Endothelial cell (in vitro differentiated cells): Measurements from ENCODE around the gene RPL38. TPM values are rescaled to one million over a fixed set of nuclear protein-coding genes. Genes with fewer than 3 reads are reported as not detected.

Source experiments
- DNase-seq: peaks from one replicate; pipeline ENCODE4 v3.0.0; 2021; ENCODE audit warnings: low spot score
- H3K27ac Mint-ChIP-seq: one replicate; pipeline ENCODE4 v1.8.0; 2021; ENCODE audit warnings: mixed read lengths, inconsistent platforms; ENCODE audit not compliant: unreplicated experiment
- H3K27me3 Mint-ChIP-seq: one replicate; pipeline ENCODE4 v1.8.0; 2021; ENCODE audit warnings: mild to moderate bottlenecking, moderate library complexity, mixed read lengths, inconsistent platforms; ENCODE audit not compliant: unreplicated experiment
- H3K36me3 Mint-ChIP-seq: one replicate; pipeline ENCODE4 v1.8.0; 2021; ENCODE audit warnings: mild to moderate bottlenecking, low read depth, mixed read lengths, inconsistent platforms; ENCODE audit not compliant: unreplicated experiment
- H3K4me1 Mint-ChIP-seq: one replicate; pipeline ENCODE4 v1.8.0; 2021; ENCODE audit warnings: mild to moderate bottlenecking, mixed read lengths, inconsistent platforms; ENCODE audit not compliant: unreplicated experiment
- H3K4me3 Mint-ChIP-seq: one replicate; pipeline ENCODE4 v1.8.0; 2021; ENCODE audit warnings: mild to moderate bottlenecking, mixed read lengths, inconsistent platforms; ENCODE audit not compliant: unreplicated experiment
- H3K9me3 Mint-ChIP-seq: one replicate; pipeline ENCODE4 v1.8.0; 2021; ENCODE audit warnings: mixed read lengths, inconsistent platforms; ENCODE audit not compliant: unreplicated experiment
- total RNA-seq: library from RNA; stranded (reverse); fragmentation: NEBNext Ultra II Directional; extraction: Animal tissue kit (Norgen Biotek cat#: 25700); gene quantifications from one replicate; pipeline ENCODE4 v1.2.1, GENCODE V29; 2021; ENCODE audit not compliant: unreplicated experiment
- TF ChIP-seq, protein P1 (sequence below): fragments of 200-600 bp; sonication (generic); IDR thresholded peaks from one replicate; pipeline ENCODE4 v1.5.0; 2021; ENCODE audit warnings: antibody characterized with exemption; ENCODE audit not compliant: unreplicated experiment

Gene RPL38
- total RNA-seq, 1 donor from 2014 or later, result 1,802 TPM

GRCh38 chr17:74201250-74201649 lies 2.2 kb upstream of the RPL38 start:
- H3K4me1 Mint-ChIP-seq, result peaks cover 26% of the 10 kb centered on the region
- no peak overlapping the region for H3K4me3 Mint-ChIP-seq
- peak overlapping the region; percentile 42 for H3K27ac Mint-ChIP-seq
- H3K36me3 Mint-ChIP-seq, result peaks cover 13% of the 10 kb centered on the region
- H3K9me3 Mint-ChIP-seq, result no peaks in the 10 kb centered on the region
- H3K27me3 Mint-ChIP-seq, result peaks cover 23% of the 10 kb centered on the region
- no peak for DNase-seq
- TF ChIP-seq, protein P1, sequence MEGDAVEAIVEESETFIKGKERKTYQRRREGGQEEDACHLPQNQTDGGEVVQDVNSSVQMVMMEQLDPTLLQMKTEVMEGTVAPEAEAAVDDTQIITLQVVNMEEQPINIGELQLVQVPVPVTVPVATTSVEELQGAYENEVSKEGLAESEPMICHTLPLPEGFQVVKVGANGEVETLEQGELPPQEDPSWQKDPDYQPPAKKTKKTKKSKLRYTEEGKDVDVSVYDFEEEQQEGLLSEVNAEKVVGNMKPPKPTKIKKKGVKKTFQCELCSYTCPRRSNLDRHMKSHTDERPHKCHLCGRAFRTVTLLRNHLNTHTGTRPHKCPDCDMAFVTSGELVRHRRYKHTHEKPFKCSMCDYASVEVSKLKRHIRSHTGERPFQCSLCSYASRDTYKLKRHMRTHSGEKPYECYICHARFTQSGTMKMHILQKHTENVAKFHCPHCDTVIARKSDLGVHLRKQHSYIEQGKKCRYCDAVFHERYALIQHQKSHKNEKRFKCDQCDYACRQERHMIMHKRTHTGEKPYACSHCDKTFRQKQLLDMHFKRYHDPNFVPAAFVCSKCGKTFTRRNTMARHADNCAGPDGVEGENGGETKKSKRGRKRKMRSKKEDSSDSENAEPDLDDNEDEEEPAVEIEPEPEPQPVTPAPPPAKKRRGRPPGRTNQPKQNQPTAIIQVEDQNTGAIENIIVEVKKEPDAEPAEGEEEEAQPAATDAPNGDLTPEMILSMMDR, result no peak

DNA sequence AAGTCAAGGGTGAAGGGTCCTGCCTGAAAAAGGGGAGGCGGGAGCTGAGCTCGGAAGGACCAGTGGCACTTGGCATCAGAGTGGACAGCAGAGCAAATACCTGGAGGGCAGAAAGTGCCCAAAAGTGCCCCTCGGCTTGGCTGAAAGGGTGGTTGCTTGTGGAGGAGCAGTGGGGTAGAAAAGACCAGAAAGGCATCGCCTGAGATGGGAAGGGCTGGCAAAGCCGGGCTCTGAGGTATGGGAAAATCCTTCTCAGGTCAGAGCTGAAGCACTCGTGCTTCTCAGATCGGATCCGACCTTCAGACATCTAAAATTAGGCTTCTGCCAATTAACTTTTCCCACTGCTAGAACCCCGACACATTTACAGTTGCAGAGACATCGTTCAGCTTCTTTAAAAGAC lies 1.5 kb upstream of the RPL38 start:
- H3K4me1 Mint-ChIP-seq, result peaks cover 29% of the 10 kb centered on the region
- H3K9me3 Mint-ChIP-seq, result no peaks in the 10 kb centered on the region
- no peak for DNase-seq
- TF ChIP-seq, protein P1, result no peak
- H3K27me3 Mint-ChIP-seq, result peaks cover 24% of the 10 kb centered on the region
- peaks cover 16% of the 10 kb centered on the region for H3K36me3 Mint-ChIP-seq
- no peak overlapping the region for H3K27ac Mint-ChIP-seq
- peak overlapping the region; percentile 73 for H3K4me3 Mint-ChIP-seq

- no peak for DNase-seq
- H3K4me1 Mint-ChIP-seq, result peaks cover 30% of the 10 kb centered on the region
- TF ChIP-seq, protein P1, result no peak
- H3K27me3 Mint-ChIP-seq, result peaks cover 21% of the 10 kb centered on the region
- H3K4me3 Mint-ChIP-seq, result peak overlapping the region; percentile 99
- peak overlapping the region; percentile 75 for H3K27ac Mint-ChIP-seq
- H3K36me3 Mint-ChIP-seq, result peaks cover 16% of the 10 kb centered on the region
- no peaks in the 10 kb centered on the region for H3K9me3 Mint-ChIP-seq
These were observed 540 bp upstream of the RPL38 start for GRCh38 chr17:74202938-74203337.

- Mint-ChIP-seq H3K27ac (peak overlapping the region; percentile 94), H3K27me3 (peaks cover 18% of the 10 kb centered on the region), H3K4me3 (peak overlapping the region; percentile 99), H3K36me3 (peaks cover 16% of the 10 kb centered on the region), H3K9me3 (no peaks in the 10 kb centered on the region), H3K4me1 (peaks cover 41% of the 10 kb centered on the region)
- TF ChIP-seq, protein P1, result no peak
- DNase-seq, result no peak
These were observed 996 bp downstream of the RPL38 start for GRCh38 chr17:74204474-74204873.

DNA sequence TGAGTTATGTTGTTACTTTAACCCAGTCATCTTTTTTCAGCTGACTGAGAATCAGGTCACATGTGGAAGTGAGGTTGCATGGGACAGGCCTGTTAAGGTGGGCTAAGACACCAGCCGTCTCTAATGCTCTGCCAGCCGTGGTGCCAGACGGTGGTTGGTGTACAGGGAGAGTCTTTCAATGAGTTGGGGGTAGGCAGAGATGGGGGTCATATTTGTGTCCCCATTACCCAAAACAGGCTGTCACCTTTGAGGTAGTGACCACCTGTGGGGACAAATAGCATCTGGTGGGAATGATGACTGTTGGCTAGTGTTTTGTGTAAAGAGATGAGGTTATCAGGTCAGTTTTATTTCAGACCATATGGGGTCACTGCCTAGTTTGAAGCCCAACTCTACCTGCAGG lies 1.8 kb downstream of the RPL38 start:
- peaks cover 15% of the 10 kb centered on the region for H3K27me3 Mint-ChIP-seq
- TF ChIP-seq, protein P1, result no peak
- H3K9me3 Mint-ChIP-seq, result no peaks in the 10 kb centered on the region
- H3K4me3 Mint-ChIP-seq, result peak overlapping the region; percentile 80
- H3K36me3 Mint-ChIP-seq, result peaks cover 20% of the 10 kb centered on the region
- peaks cover 46% of the 10 kb centered on the region for H3K4me1 Mint-ChIP-seq
- peak overlapping the region; percentile 46 for H3K27ac Mint-ChIP-seq
- no peak for DNase-seq
